Prostate gland (tissue), 2 donors: ENCODE data around the gene RAD21L1. TPM values are rescaled to one million over a fixed set of nuclear protein-coding genes. Genes with fewer than 3 reads are reported as not detected.

Experiments used
- DNase-seq: peaks from one replicate; pipeline ENCODE4 v3.0.0-alpha.2; 2019; ENCODE audit warnings: low spot score
- H3K27ac ChIP-seq, 2 donors: fragments of 200-600 bp; sonication (generic); 2 replicates each; pipeline ENCODE4 v1.5.1; 2017 to 2019
- H3K27me3 ChIP-seq: fragments of 200-600 bp; sonication (generic); replicated peaks from 2 replicates; pipeline ENCODE4 v1.5.1; 2019; ENCODE audit not compliant: insufficient read depth
- H3K36me3 ChIP-seq, 2 donors: fragments of 200-600 bp; sonication (generic); 1 replicate in 1 of 2; 2 replicates in 1 of 2; pipeline versions ENCODE4 v1.5.1 to v1.8.1; 2017 to 2019
- H3K4me1 ChIP-seq: fragments of 200-600 bp; sonication (generic); replicated peaks from 2 replicates; pipeline ENCODE4 v1.5.1; 2019
- H3K4me3 ChIP-seq, 2 donors: fragments of 200-600 bp; sonication (generic); 2 replicates each; pipeline ENCODE4 v1.5.1; 2017 to 2019
- H3K9me3 ChIP-seq: fragments of 200-600 bp; sonication (generic); 2 replicates; pipeline ENCODE4 v1.5.1; 2017
- POLR2A ChIP-seq: fragments of 450-650 bp; IDR thresholded peaks from one replicate; pipeline ENCODE4 v1.6.1; 2016; ENCODE audit warnings: antibody characterized with exemption, mild to moderate bottlenecking
- POLR2AphosphoS5 ChIP-seq: sonication (generic); formaldehyde crosslinking; IDR thresholded peaks from one replicate; pipeline ENCODE4 v1.6.1; 2017; ENCODE audit warnings: antibody characterized with exemption
- whole genome bisulfite sequencing: methylation state at CpG from one replicate; pipeline ENCODE4 v1.1.5; 2018; 5-methylcytosine and 5-hydroxymethylcytosine counted together
- intact Hi-C: fragments of 100-400 bp; cut with DNase I; formaldehyde crosslinking; loops from one replicate; pipeline ENCODE4 v1.14.2; 2022
- total RNA-seq, 2 donors: library from RNA; depleted of rRNA; stranded (reverse); fragments of >200 nt; gene quantifications; one replicate each; pipeline ENCODE4 v1.1.0, GENCODE V29; 2016
- TF ChIP-seq, protein P1 (sequence below), 4 experiments: fragments of 200-600 bp in 2 of 4; fragments of 450-650 bp in 2 of 4; sonication (generic) in 2 of 4; IDR thresholded peaks; 1 replicate in 3 of 4; 2 replicates in 1 of 4; pipeline ENCODE4 v1.5.1; 2016 to 2019; ENCODE audit warnings: antibody characterized with exemption in 4 of 4, mild to moderate bottlenecking in 2 of 4, moderate library complexity in 2 of 4

The RAD21L1 gene
- total RNA-seq, 2 donors from 2014 or later = 3.0 TPM; not detected in 1

DNA sequence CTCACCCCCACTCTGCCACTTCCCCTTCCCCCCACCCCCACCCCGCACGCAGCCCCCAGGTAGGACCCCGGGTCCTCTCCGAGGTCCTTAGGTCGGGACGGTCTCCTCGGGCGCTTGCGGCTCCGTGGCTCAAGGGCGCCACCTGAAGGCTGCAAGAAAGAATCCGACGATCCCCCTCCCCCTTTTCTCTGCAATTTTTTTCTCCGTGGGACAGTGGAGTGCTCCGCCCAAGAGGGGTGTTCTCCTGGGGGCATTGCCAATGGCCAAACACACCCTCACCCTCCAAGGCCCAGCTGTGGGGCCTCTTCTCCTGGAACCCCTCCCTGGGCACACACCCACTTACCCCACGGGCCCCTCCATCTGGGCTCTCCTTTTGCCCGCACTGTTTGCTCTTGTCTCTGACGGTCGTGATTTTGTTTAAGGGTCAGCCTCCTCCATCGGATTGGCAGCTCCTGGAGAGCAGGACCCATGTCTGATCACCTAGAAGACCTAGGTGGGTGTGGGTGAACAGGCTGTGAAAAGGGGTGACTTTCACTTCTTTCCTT is 40.0 kb upstream of the RAD21L1 start:
- Histone ChIP-seq H3K27ac (no peak overlapping the region), H3K27me3 (no peaks in the 10 kb centered on the region), H3K4me1 (no peaks in the 10 kb centered on the region), H3K36me3 (no peaks in the 10 kb centered on the region), H3K9me3 (no peaks in the 10 kb centered on the region), H3K4me3 (peak overlapping the region; percentile 34 to 43)
- TF ChIP-seq POLR2A (no peak), POLR2AphosphoS5 (no peak)
- TF ChIP-seq, protein P1, sequence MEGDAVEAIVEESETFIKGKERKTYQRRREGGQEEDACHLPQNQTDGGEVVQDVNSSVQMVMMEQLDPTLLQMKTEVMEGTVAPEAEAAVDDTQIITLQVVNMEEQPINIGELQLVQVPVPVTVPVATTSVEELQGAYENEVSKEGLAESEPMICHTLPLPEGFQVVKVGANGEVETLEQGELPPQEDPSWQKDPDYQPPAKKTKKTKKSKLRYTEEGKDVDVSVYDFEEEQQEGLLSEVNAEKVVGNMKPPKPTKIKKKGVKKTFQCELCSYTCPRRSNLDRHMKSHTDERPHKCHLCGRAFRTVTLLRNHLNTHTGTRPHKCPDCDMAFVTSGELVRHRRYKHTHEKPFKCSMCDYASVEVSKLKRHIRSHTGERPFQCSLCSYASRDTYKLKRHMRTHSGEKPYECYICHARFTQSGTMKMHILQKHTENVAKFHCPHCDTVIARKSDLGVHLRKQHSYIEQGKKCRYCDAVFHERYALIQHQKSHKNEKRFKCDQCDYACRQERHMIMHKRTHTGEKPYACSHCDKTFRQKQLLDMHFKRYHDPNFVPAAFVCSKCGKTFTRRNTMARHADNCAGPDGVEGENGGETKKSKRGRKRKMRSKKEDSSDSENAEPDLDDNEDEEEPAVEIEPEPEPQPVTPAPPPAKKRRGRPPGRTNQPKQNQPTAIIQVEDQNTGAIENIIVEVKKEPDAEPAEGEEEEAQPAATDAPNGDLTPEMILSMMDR (IDR thresholded peaks at IDR 0.05) = peak in 3 of 4 experiments; percentile 13 to 44 (median 27)
- 7% methylated on average over 19 of the region's 20 CpGs for WGBS
- intact Hi-C loops = no loop called here
- DNase-seq = peak; percentile 21

DNA sequence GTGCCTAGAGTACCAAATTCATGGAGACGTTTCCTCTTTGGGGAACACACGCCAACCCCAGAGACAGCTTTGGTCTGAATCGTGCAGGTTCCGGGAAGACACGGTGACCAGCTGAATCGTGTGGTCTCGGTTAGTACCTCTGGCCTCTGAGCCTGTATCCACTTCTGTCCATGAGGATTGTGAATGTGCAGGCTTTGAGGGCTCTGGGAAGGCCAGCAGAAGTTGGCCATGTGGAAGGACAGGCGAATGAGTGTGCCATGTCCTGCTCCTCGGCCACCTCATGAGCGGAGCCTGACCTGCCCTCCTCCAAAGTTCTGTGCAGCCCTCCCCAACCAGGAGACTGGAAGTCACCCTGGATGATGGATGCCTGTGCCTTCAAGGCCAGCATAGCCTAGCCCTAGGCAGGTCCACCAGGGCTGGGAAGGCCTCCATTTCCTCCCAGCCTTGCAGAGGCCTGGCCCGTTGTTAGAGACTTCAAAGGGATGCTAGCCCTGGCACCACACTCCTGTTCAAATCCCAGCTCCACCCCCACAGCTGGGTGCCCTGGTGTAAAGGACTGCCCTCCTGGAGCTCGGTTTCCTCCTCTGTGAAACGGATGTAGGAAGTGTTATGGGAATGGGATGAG is 39.4 kb upstream of the RAD21L1 start:
- TF ChIP-seq, protein P1 (IDR thresholded peaks at IDR 0.05) = no peak
- TF ChIP-seq POLR2A (no peak), POLR2AphosphoS5 (no peak)
- Histone ChIP-seq H3K4me1 (no peaks in the 10 kb centered on the region), H3K36me3 (no peaks in the 10 kb centered on the region), H3K4me3 (no peak overlapping the region), H3K27me3 (no peaks in the 10 kb centered on the region), H3K9me3 (no peaks in the 10 kb centered on the region), H3K27ac (no peak overlapping the region)
- WGBS = 72% methylated on average over 12 of the region's 13 CpGs
- intact Hi-C loops = no loop called here
- DNase-seq = no peak

DNA sequence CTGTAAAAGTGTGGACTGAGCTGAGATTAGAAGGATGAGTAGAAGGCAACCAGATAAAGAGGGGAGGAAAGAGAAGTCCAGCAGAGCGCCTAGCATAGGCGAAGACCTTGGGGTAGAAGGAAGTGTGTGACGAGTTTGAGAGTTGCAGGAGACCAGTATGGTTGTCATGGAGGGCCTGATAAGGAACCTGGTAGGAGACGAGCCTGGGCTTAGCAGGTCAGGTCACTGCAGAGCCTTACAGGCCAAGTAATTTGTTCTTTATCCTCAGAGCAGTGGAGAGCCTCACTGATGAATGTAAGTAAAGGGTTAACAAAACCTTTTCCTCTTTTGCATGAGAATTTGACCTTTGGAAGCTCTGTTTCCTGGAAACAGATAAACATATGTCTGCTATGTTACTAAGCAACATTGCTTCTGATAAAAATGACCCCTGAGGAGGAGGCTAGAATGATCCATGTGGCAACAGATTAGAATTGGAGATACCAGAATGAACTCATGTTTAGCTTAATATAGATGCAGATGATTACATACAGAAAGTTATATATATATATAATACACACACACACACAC is 38.2 kb upstream of the RAD21L1 start:
- Histone ChIP-seq H3K27me3 (no peaks in the 10 kb centered on the region), H3K27ac (no peak overlapping the region), H3K4me1 (no peaks in the 10 kb centered on the region), H3K4me3 (no peak overlapping the region), H3K9me3 (no peaks in the 10 kb centered on the region), H3K36me3 (no peaks in the 10 kb centered on the region)
- TF ChIP-seq, protein P1 (IDR thresholded peaks at IDR 0.05) = no peak
- DNase-seq = no peak
- intact Hi-C loops = no loop called here
- 68% methylated on average over 4 of the region's 4 CpGs for WGBS

DNA sequence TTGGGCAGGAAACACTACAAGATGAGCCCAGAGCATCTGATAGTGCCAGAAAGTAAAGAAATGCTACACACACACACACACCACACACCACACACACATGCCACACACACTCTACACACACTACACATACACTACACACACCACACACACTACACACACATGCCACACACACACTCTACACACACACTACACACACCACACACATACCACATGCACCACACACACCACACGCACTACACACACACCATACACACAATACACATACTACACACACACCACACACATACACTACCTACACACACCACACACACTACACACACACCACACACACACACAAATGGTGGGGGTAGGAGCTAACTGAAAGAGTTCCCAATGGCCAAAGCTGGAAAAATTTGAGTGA is 37.5 kb upstream of the RAD21L1 start:
- no peak for DNase-seq
- intact Hi-C loops = no loop called here
- Histone ChIP-seq H3K4me3 (no peak overlapping the region), H3K4me1 (no peaks in the 10 kb centered on the region), H3K9me3 (no peaks in the 10 kb centered on the region), H3K27me3 (no peaks in the 10 kb centered on the region), H3K27ac (no peak overlapping the region), H3K36me3 (no peaks in the 10 kb centered on the region)
- 95% methylated on average over 1 of the region's 1 CpG for WGBS
- TF ChIP-seq, protein P1 (IDR thresholded peaks at IDR 0.05) = no peak

DNA sequence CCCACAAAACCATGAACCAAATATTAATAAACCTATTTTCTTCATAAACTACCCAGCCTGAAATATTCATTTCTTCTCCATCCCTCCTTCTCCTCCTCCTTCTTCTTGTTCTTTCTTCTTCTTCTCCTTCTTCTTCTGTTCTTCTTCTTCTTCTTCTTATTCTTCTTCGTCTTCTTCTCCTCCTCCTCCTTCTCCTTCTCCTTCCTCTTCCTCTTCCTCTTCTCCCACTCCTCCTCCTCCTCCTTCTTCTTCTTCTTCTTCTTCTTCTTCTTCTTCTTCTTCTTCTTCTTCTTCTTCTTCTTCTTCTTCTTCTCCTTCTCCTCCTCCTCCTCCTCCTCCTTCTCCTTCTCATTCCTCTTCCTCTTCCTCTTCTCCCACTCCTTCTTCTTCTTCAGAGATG is 36.0 kb upstream of the RAD21L1 start:
- no peak for TF ChIP-seq POLR2AphosphoS5
- TF ChIP-seq, protein P1 (IDR thresholded peaks at IDR 0.05) = no peak
- TF ChIP-seq POLR2A = no peak
- Histone ChIP-seq H3K4me3 (no peak overlapping the region), H3K27ac (no peak overlapping the region), H3K27me3 (no peaks in the 10 kb centered on the region), H3K4me1 (no peaks in the 10 kb centered on the region), H3K9me3 (no peaks in the 10 kb centered on the region), H3K36me3 (no peaks in the 10 kb centered on the region)
- WGBS = 75% methylated on average over 1 of the region's 1 CpG
- intact Hi-C loops = no loop called here
- no peak for DNase-seq
